HepG2 (cell line): ENCODE measurements around the gene PLG. TPM values are rescaled to one million over a fixed set of nuclear protein-coding genes. Genes with fewer than 3 reads are reported as not detected.
"Not testable (repeated sequence)": the region's sequence is repeated elsewhere in the genome, so short reads cannot be mapped to it uniquely, and the experiment has no call there.

Experiments
- EP300 ChIP-seq, 3 experiments: sonication (generic) in 1 of 3; formaldehyde crosslinking in 1 of 3; IDR thresholded peaks; 2 replicates each; pipeline versions ENCODE4 v1.5.1 to v1.6.1; 2011 to 2020; ENCODE audit warnings: low read depth in 2 of 3, low read length in 2 of 3, borderline replicate concordance in 1 of 3, improper control_type of control experiment in 1 of 3, mild to moderate bottlenecking in 1 of 3, missing genetic modification reagents in 1 of 3, moderate library complexity in 1 of 3
- IRX3 ChIP-seq: sonication (generic); formaldehyde crosslinking; IDR thresholded peaks from 2 replicates; pipeline ENCODE4 v1.8.1; 2023; ENCODE audit warnings: mild to moderate bottlenecking, low read depth, missing genetic modification reagents, borderline replicate concordance
- ONECUT2 ChIP-seq: sonication (generic); formaldehyde crosslinking; IDR thresholded peaks from 2 replicates; pipeline ENCODE4 v1.4.0; 2020; ENCODE audit warnings: missing genetic modification reagents
- RXRA ChIP-seq: sonication (generic); formaldehyde crosslinking; IDR thresholded peaks from 2 replicates; pipeline ENCODE4 v1.5.1; 2020; ENCODE audit warnings: missing genetic modification reagents
- ZBTB20 ChIP-seq: sonication (generic); formaldehyde crosslinking; IDR thresholded peaks from 2 replicates; pipeline ENCODE4 v1.8.1; 2023; ENCODE audit warnings: missing genetic modification reagents, low read depth, mild to moderate bottlenecking, borderline replicate concordance
- ZMYM3 ChIP-seq: sonication (generic); formaldehyde crosslinking; IDR thresholded peaks from 2 replicates; pipeline ENCODE4 v1.5.1; 2020; ENCODE audit warnings: mild to moderate bottlenecking, missing genetic modification reagents
- ZNF549 ChIP-seq: sonication (generic); formaldehyde crosslinking; IDR thresholded peaks from 2 replicates; pipeline ENCODE4 v1.5.0; 2020; ENCODE audit warnings: missing genetic modification reagents
- ZNF629 ChIP-seq: sonication (generic); formaldehyde crosslinking; conservative IDR thresholded peaks from 2 replicates; pipeline ENCODE4 v1.5.0; 2020; ENCODE audit warnings: missing genetic modification reagents
- ZSCAN31 ChIP-seq: sonication (generic); formaldehyde crosslinking; IDR thresholded peaks from 2 replicates; pipeline ENCODE4 v1.5.0; 2020; ENCODE audit warnings: low read depth, mild to moderate bottlenecking, missing genetic modification reagents
- polyA plus RNA-seq, 8 experiments: library from polyadenylated mRNA; depleted of rRNA in 3 of 8; stranded (reverse) in 7 of 8; unstranded in 1 of 8; fragments of >200 nt; fragmentation: Illumina TruSeq in 4 of 8; extraction: Trizol in 4 of 8; gene quantifications; 2 replicates each; pipeline versions ENCODE4 v1.2.1 to v1.2.3, GENCODE V29; 2011 to 2016; ENCODE audit warnings: low read depth in 4 of 8, missing spikeins in 1 of 8, mixed read lengths in 1 of 8; ENCODE audit not compliant: insufficient read depth in 1 of 8
- total RNA-seq, 5 experiments: library from RNA; depleted of rRNA; stranded (reverse); fragments of >200 nt; fragmentation: Illumina TruSeq; extraction: Trizol; gene quantifications; 2 replicates each; pipeline ENCODE4 v1.2.3, GENCODE V29; 2016; ENCODE audit warnings: low read depth in 1 of 5
- TF ChIP-seq, protein P1 (sequence below): sonication (generic); formaldehyde crosslinking; IDR thresholded peaks from 2 replicates; pipeline ENCODE4 v1.5.1; 2020; ENCODE audit warnings: missing genetic modification reagents, mild to moderate bottlenecking, borderline replicate concordance
- TF ChIP-seq, protein P2 (sequence below): sonication (generic); formaldehyde crosslinking; IDR thresholded peaks from 2 replicates; pipeline ENCODE4 v1.5.0; 2020; ENCODE audit warnings: mild to moderate bottlenecking, missing genetic modification reagents, moderate library complexity
- TF ChIP-seq, protein P3 (sequence below): IDR thresholded peaks from 2 replicates; pipeline ENCODE4 v1.6.1; 2016; ENCODE audit warnings: low read depth
- TF ChIP-seq, protein P4 (sequence below): sonication (generic); formaldehyde crosslinking; IDR thresholded peaks from 2 replicates; pipeline ENCODE4 v1.5.1; 2020; ENCODE audit warnings: mild to moderate bottlenecking, missing genetic modification reagents, moderate library complexity
- TF ChIP-seq, protein P5 (sequence below): sonication (generic); formaldehyde crosslinking; IDR thresholded peaks from 2 replicates; pipeline ENCODE4 v1.5.0; 2020; ENCODE audit warnings: missing genetic modification reagents

Gene PLG
- total and polyA plus RNA-seq, 2 of the 13 experiments (the other 11 are each of a cell fraction or from before 2014, with no cell fraction given) = 1.7 to 10.7 TPM

DNA sequence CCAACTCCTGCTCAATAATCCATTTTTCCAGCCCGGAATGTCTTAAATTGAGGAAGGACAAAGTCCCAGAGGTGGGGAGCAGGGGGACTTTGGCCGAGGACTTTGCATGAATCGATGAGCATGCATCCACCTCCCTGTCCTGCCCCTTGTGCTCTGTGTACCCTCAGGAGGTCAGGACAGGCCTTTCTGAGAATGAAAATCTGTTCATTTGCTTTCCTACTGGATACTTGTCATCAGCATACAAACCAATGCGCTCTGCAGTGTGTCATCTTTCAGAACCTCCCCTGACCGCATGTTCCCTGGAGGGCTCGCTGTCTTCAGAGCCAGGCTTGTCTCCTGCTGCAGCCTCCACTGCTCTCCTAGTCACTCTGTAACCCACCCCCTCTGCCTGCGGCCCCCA is 2.6 kb downstream of the PLG start (continued):
- peak in 1 of 2 experiments; percentile 87; a peak in 2 of 4 replicates for TF ChIP-seq EP300 (IDR thresholded peaks at IDR 0.05; ENCODE audit: low read depth in 2 of 2, low read length in 2 of 2)
- not testable (repeated sequence) for TF ChIP-seq EP300 (CRISPR knock-in tag; IDR thresholded peaks at IDR 0.05; ENCODE audit: borderline replicate concordance)
- TF ChIP-seq ZNF629 (CRISPR knock-in tag) = 0 out of 2 replicates have a peak, but pooled peaks have one; percentile 24
- TF ChIP-seq ZBTB20 = peak; percentile 75; the same call in 1 of the 2 replicates
- peak; percentile 62; the same call in 1 of the 2 replicates for TF ChIP-seq ZMYM3 (CRISPR knock-in tag)
- TF ChIP-seq RXRA (CRISPR knock-in tag) = peak; percentile 54; the same call in 1 of the 2 replicates
- peak; percentile 98 for TF ChIP-seq ONECUT2 (CRISPR knock-in tag)
- TF ChIP-seq, protein P1, sequence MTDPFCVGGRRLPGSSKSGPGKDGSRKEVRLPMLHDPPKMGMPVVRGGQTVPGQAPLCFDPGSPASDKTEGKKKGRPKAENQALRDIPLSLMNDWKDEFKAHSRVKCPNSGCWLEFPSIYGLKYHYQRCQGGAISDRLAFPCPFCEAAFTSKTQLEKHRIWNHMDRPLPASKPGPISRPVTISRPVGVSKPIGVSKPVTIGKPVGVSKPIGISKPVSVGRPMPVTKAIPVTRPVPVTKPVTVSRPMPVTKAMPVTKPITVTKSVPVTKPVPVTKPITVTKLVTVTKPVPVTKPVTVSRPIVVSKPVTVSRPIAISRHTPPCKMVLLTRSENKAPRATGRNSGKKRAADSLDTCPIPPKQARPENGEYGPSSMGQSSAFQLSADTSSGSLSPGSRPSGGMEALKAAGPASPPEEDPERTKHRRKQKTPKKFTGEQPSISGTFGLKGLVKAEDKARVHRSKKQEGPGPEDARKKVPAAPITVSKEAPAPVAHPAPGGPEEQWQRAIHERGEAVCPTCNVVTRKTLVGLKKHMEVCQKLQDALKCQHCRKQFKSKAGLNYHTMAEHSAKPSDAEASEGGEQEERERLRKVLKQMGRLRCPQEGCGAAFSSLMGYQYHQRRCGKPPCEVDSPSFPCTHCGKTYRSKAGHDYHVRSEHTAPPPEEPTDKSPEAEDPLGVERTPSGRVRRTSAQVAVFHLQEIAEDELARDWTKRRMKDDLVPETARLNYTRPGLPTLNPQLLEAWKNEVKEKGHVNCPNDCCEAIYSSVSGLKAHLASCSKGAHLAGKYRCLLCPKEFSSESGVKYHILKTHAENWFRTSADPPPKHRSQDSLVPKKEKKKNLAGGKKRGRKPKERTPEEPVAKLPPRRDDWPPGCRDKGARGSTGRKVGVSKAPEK (CRISPR knock-in tag) = peak; percentile 83; the same call in 1 of the 2 replicates
- TF ChIP-seq, protein P2, sequence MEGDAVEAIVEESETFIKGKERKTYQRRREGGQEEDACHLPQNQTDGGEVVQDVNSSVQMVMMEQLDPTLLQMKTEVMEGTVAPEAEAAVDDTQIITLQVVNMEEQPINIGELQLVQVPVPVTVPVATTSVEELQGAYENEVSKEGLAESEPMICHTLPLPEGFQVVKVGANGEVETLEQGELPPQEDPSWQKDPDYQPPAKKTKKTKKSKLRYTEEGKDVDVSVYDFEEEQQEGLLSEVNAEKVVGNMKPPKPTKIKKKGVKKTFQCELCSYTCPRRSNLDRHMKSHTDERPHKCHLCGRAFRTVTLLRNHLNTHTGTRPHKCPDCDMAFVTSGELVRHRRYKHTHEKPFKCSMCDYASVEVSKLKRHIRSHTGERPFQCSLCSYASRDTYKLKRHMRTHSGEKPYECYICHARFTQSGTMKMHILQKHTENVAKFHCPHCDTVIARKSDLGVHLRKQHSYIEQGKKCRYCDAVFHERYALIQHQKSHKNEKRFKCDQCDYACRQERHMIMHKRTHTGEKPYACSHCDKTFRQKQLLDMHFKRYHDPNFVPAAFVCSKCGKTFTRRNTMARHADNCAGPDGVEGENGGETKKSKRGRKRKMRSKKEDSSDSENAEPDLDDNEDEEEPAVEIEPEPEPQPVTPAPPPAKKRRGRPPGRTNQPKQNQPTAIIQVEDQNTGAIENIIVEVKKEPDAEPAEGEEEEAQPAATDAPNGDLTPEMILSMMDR (CRISPR knock-in tag) = peak; percentile 31
- TF ChIP-seq ZNF549 (CRISPR knock-in tag) = peak; percentile 65; the same call in 1 of the 2 replicates
- TF ChIP-seq, protein P3, sequence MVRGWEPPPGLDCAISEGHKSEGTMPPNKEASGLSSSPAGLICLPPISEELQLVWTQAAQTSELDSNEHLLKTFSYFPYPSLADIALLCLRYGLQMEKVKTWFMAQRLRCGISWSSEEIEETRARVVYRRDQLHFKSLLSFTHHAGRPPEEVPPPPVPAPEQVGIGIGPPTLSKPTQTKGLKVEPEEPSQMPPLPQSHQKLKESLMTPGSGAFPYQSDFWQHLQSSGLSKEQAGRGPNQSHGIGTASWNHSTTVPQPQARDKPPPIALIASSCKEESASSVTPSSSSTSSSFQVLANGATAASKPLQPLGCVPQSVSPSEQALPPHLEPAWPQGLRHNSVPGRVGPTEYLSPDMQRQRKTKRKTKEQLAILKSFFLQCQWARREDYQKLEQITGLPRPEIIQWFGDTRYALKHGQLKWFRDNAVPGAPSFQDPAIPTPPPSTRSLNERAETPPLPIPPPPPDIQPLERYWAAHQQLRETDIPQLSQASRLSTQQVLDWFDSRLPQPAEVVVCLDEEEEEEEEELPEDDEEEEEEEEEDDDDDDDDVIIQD (CRISPR knock-in tag) = peak; percentile 82; the same call in 1 of the 2 replicates
- TF ChIP-seq, protein P4, sequence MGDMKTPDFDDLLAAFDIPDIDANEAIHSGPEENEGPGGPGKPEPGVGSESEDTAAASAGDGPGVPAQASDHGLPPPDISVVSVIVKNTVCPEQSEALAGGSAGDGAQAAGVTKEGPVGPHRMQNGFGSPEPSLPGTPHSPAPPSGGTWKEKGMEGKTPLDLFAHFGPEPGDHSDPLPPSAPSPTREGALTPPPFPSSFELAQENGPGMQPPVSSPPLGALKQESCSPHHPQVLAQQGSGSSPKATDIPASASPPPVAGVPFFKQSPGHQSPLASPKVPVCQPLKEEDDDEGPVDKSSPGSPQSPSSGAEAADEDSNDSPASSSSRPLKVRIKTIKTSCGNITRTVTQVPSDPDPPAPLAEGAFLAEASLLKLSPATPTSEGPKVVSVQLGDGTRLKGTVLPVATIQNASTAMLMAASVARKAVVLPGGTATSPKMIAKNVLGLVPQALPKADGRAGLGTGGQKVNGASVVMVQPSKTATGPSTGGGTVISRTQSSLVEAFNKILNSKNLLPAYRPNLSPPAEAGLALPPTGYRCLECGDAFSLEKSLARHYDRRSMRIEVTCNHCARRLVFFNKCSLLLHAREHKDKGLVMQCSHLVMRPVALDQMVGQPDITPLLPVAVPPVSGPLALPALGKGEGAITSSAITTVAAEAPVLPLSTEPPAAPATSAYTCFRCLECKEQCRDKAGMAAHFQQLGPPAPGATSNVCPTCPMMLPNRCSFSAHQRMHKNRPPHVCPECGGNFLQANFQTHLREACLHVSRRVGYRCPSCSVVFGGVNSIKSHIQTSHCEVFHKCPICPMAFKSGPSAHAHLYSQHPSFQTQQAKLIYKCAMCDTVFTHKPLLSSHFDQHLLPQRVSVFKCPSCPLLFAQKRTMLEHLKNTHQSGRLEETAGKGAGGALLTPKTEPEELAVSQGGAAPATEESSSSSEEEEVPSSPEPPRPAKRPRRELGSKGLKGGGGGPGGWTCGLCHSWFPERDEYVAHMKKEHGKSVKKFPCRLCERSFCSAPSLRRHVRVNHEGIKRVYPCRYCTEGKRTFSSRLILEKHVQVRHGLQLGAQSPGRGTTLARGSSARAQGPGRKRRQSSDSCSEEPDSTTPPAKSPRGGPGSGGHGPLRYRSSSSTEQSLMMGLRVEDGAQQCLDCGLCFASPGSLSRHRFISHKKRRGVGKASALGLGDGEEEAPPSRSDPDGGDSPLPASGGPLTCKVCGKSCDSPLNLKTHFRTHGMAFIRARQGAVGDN (CRISPR knock-in tag) = peak; percentile 84
- TF ChIP-seq, protein P5, sequence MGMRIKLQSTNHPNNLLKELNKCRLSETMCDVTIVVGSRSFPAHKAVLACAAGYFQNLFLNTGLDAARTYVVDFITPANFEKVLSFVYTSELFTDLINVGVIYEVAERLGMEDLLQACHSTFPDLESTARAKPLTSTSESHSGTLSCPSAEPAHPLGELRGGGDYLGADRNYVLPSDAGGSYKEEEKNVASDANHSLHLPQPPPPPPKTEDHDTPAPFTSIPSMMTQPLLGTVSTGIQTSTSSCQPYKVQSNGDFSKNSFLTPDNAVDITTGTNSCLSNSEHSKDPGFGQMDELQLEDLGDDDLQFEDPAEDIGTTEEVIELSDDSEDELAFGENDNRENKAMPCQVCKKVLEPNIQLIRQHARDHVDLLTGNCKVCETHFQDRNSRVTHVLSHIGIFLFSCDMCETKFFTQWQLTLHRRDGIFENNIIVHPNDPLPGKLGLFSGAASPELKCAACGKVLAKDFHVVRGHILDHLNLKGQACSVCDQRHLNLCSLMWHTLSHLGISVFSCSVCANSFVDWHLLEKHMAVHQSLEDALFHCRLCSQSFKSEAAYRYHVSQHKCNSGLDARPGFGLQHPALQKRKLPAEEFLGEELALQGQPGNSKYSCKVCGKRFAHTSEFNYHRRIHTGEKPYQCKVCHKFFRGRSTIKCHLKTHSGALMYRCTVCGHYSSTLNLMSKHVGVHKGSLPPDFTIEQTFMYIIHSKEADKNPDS = peak; percentile 48; the same call in 1 of the 2 replicates
- peak; percentile 38; the same call in 1 of the 2 replicates for TF ChIP-seq ZSCAN31 (CRISPR knock-in tag)
- peak; percentile 73; the same call in 1 of the 2 replicates for TF ChIP-seq IRX3 (CRISPR knock-in tag)
- TF ChIP-seq, all 625 proteins: peak for 127; not testable (repeated sequence) for 498
